ENCODE data around the gene SORL1.

The SORL1 gene

GRCh38 chr11:121451178-121451985 is 732 bp upstream of the SORL1 start:
- peak; percentile 55 for DNase-seq

GRCh38 chr11:121452609-121453150 is 566 bp downstream of the SORL1 start, which contains the start of gene SORL1-AS1:
TSS of gene SORL1-AS1 (minus strand) at chr11:121452967.
- DNase-seq: peak; percentile 50

DNA sequence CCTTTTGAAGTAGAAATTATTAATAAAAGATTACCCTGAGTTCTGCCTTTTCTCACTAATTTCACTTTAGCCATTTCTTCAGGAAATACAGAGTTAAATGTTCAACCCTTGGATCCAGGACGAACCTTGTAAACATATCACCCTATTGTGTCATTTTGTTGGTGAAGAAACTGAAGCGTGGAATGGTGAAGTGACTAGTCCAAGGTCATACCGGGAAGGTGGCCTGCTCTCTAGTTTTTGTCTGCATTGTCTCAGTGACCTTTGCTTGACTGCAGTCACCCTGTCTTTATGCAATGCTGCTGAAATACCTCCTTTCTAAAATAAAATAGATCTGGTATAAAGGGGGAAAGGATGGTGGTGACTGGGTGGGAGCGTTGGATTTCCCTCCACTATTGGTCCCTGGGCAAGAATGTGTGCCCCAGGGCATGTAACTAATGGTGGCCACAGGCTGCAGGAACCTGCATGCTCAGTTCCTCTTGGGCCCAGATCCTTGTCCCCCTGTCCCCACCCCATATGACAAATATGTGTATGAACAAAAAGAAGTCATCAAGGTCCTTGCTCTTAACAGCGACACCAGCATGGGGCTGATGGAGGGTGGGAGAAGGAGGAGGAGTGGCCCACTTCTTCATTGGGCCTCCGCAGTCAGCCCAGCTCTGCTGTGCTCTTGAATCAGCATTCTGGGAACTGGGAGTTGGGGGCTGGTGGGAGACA is 1.6 kb downstream of the SORL1 start:
- DNase-seq: no peak

GRCh38 chr11:121455115-121455514 is 3.0 kb downstream of the SORL1 start:
- DNase-seq: no peak

DNA sequence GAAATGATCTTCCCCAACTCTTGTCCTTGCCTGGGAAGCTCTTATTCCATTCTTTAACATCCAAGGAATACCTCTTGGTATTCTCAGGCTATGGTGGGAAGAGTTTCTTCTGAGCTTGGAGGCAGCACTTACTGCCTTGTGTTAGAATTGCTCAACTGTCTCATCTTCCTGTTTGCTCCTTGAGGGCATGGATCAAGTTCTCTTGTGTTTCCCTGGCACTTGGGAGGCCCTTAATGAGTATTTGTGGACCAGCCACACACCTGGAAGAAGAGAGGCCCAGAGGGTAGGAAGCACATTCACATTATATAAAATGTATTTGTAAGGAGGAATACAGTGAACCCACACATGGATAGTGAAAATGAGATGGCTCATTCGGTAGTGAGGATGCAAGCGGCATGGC is 4.0 kb downstream of the SORL1 start:
- DNase-seq: no peak

DNA sequence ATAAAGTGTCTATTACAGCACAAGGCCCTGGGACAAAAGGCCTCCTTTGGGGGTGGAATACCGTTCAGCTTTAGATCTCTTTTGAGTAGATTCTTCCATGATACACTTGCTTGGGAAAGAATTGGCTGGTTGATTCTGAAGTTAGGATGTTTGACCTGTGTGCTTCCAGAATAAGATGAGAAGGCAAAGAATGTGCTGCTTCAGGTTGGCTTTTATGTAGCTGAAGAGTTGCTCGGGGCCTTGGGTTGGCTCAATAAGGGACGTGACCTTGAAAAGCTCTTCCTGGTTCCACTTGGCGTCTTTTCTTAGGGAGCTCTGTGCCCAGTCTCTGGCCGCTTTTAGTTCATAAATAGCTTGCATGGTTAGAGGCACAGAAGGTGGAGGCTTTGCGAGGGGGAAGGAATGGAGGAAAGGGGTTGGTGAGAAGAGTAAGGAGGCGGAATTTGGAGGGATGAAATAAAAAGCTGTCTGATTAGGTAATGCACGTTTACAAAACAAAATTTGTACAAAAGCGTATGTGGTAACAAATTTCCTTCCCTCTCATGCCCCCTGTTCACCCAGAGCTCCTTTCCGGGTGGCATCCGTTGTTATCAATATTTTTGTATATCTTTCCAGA is 4.8 kb downstream of the SORL1 start:
- DNase-seq: no peak

DNA sequence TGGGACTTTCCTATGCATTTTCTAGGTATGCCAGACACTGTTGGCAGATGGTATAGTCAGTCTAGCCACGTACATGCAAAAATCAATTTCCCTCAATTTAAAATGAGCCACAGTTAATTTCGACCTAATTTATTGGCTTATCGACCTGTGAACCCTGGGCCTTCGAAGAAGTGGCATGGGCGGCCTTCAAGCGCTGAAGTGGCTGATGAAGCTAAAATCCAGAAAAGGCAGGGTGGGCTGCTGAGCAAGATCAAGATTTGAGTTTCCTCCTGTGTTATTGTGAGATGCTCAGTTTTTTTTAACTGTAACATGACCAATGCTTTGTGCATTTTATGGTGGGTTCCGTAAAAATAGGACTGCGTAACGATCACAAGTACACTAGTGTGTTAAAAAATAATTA is 6.4 kb downstream of the SORL1 start:
- DNase-seq: no peak

GRCh38 chr11:121459413-121460017 is 7.4 kb downstream of the SORL1 start:
- DNase-seq: no peak

DNA sequence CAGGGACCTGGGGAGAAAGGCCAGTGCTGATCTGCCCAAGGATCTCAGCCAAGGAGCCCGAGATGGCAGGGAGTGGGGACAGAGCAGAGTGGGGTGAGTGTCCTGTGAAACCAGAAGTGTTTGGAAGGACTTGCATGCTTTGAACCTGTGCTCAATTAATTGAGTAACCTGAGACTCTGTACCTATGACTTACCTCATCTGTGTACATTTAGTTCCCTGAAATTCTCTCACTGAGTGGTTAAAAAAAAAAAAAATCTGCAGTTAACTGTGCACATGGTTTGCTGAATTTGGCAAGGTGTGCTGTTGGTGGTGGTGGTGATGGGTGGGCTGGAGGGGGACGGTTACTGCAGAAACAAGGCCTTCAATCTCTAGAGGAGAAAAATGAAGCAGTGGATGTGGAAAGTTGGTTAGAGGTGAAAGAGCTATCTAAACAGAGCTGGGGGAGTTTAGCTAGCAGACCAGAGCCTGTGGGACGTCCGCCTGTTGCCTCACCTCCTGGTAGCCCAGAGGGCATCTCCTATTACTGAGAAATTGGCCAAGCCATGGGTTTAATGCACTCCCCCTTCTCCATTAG is 8.9 kb downstream of the SORL1 start:
- no peak for DNase-seq

- DNase-seq: no peak
Measured at GRCh38 chr11:121461843-121462242, 9.7 kb downstream of the SORL1 start.

DNA sequence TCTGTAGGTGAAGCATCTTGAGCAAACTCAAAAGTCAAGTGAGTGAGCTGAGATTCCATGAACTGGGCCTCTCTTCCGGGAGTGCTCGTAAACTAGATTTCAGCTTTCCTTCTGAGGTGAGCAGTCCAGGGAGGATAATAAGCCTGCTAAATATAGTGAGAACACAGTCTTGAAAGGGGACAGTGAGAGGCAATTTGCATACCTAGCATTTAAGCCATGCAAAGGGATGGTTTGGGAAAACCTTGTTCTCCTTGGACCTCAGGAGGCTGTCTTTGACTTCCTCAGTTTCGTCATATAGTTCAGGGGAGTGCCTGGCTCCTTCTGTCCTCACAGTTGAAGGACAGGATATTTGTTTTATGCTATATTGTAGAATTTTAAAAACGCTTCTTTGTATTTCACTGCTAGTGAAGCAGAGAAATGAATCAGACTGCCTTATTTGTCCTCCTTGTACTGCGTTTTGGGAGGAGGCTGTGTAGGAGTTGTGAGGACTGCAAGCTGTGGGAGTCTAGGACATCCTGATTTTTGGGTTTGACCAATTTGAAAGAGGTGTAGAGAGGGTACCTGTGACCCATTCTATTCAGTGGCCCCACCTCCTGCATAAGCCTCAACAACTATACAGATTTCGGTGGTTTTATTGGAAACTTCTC is 11.7 kb downstream of the SORL1 start:
- DNase-seq: no peak

GRCh38 chr11:121464352-121464946 is 12.3 kb downstream of the SORL1 start:
- peak; percentile 79 for DNase-seq

DNA sequence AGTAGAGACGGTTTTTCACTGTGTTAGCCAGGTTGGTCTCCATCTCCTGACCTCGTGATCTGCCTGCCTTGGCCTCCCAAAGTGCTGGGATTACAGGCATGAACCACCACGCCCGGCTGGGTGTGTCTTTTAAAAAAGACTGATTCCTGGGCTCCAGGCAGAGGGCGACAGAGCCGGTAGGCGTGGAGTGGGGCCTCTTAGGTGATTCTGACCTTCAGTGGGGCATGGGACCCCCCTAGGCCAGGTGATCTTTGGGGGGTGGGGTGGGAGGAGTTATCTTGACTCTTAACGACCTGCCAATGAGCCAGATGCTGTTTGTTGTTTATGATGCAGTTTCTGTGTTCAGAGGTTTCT is 13.6 kb downstream of the SORL1 start:
- DNase-seq: no peak

GRCh38 chr11:121466063-121466794 is 14.1 kb downstream of the SORL1 start:
- DNase-seq: peak; percentile 45

GRCh38 chr11:121467471-121467870 is 15.4 kb downstream of the SORL1 start:
- DNase-seq: no peak

GRCh38 chr11:121467965-121468364 is 15.9 kb downstream of the SORL1 start:
- peak; percentile 60 for DNase-seq

DNA sequence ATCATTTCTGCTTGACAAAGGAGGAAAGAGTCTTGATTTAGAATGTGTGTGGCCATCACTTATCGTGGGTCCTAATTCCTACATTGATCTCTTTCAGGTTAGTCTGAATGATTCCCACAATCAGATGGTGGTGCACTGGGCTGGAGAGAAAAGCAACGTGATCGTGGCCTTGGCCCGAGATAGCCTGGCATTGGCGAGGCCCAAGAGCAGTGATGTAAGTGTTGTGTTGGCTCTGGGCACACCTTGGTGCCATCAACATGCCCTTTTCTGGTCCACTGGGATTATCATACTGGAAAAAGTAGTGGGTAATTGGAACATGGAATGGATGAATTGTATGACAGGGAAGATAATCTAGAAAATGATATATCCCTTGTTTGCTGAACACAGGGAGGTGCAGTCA is 17.8 kb downstream of the SORL1 start:
- no peak for DNase-seq

- no peak for DNase-seq
Measured at GRCh38 chr11:121471167-121471566, 19.1 kb downstream of the SORL1 start.

DNA sequence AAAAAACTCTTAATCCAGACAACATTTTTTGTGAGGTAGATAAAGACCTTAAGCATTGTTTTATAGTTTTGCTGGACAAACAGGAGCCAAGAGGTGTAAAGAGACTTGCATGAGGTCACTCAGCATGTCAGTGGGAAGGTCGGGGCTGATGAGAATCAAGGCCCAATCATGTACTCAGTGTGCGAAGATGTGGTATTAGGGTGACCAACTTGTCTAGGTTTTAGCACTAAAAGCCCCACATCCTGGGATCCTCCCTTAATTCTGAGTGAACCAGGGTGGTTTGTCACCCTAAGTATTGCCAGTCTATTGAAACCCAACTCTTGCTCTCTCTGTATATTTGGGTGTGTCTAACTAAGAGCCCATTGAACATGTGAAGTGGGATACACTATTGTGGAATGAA is 20.2 kb downstream of the SORL1 start:
- no peak for DNase-seq

GRCh38 chr11:121473064-121473777 is 21.1 kb downstream of the SORL1 start:
- DNase-seq: no peak

DNA sequence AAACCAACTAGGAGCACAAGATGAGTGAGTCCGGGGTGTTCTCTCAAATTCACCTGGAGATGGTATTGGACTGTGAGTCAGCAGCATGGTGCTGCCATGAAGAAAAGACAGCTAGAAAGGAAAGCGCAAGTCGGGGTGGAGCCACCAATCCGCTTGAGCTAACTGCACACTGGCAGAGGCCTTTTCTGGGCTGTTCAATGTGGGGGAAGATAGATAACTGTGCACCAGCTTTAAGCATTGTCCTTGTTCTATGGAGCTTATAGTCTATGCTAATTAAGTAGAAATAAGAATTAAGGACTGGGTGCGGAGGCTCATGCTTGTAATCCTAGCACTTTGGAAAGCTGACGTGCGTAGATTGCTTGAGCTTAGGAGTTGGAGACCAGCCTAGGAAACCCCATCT is 22.6 kb downstream of the SORL1 start:
- no peak for DNase-seq

All from activated CD4-positive, CD25-positive, alpha-beta regulatory T cell treated with anti-CD3 and anti-CD28 coated beads, Interleukin-2, amount 50 U/mL, for 72 hours (primary cell).